HG02852 (cell line): ENCODE results near the gene TFF3.

ENCODE experiments used
- ATAC-seq: cut with Tn5 transposase; IDR thresholded peaks from one replicate; pipeline ENCODE4 v1.9.1; 2021; ENCODE audit warnings: mild to moderate bottlenecking, moderate library complexity; ENCODE audit not compliant: unreplicated experiment

TFF3 gene

DNA sequence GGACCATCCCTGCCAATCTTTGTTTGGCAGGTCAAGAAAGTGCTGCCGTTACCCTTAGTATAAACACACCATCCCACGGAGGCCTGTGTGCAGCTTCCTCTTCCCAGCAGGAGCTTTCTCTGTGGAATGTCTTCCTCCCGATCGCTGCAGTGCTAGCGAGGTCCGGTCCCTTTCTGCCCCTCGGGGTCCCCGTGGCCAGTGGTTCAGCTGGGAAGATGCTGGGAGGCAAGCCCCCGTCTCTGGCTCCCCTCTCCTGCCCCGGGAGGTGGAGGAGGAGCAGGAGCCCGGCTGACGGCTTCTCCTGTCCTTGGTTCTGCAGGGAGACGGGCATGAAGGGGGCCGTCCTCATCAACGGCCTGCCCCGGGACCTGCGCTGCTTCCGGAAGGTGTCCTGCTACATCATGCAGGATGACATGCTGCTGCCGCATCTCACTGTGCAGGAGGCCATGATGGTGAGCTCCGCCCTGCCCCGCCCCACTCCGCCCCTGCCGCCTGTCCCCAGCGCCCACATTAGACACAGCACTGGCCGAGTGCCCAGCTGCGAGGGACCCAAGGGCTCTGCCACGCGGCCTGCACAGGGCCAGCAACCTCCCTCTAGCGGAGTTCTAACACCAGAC, 42.1 kb downstream of the TFF3 start:
- ATAC-seq = no peak

DNA sequence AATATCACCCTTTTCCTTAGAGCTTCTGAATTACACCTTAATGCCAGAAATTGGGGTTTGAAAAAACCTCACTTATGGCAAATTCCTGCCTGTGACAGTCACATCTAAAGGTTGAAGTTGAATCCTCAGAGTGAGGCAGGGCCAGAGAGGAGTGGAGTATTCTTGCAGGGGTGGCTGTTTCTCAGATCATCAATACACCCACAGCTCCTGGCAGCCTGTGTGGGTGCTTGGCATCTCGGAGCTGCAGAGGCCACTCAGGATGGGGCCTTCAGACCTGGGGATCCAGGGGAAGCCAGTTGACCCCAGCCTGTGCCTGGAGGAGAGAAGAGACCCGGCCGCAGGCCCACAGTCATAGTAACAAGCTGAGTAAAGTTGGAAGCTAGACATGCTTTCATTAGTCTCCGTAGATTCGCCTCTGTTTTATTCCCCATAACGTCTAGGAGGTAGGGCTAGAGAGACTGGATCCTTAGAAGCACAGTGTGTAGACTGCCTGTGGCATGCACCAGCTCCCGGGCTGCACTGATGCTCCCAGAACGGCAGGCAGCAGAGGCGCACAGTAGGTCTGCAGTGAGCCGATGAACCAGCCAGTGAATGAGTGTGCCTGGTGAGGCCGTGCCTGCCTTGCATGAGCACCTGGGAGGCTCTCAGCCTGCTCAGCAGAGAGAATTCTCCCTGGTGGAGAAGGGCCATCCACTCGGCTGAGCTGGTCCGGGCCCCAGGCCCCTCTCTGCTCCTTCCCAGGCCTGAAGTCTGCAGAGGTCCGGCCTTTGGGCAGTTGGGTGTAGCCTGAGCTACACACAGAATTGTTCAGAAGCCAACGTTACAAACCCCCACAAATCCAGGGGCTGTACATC, 42.9 kb downstream of the TFF3 start:
- ATAC-seq = no peak

DNA sequence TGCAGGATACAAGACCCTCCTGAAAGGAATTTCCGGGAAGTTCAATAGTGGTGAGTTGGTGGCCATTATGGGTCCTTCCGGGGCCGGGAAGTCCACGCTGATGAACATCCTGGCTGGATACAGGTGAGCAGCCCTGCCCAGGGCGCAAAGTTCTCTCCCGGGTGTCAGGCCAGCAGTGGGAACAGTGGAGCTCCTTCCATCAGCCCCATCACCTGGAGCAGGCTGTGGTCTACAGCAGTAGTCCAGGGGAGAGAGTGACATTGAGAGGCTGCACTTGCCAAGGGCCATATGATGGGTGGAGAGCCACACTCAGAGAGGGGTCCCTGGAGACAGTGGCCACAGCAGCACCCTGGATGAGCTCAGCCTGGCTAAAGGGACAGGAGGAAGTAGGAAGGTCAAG, 44.1 kb downstream of the TFF3 start:
- ATAC-seq = no peak

DNA sequence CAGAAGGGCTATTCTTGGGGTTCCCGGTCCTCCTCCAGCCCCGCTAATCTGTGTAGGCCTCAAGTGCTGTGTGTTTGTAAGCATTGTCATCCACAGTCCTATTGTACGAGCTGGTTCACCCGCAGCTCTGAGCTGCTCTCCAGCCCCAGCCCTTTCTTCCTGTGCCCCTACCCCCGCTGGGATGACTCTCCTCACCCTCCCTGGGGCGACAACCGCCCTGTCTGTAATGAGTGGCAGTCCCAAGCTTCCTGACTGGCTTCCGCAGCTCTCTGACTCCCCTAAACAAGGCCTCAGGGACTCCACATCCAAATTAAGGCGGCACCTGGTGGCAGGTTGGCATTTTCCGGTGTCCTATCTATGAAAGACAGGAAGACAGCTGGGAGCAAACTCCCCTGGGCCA, 45.8 kb downstream of the TFF3 start:
- ATAC-seq = no peak

DNA sequence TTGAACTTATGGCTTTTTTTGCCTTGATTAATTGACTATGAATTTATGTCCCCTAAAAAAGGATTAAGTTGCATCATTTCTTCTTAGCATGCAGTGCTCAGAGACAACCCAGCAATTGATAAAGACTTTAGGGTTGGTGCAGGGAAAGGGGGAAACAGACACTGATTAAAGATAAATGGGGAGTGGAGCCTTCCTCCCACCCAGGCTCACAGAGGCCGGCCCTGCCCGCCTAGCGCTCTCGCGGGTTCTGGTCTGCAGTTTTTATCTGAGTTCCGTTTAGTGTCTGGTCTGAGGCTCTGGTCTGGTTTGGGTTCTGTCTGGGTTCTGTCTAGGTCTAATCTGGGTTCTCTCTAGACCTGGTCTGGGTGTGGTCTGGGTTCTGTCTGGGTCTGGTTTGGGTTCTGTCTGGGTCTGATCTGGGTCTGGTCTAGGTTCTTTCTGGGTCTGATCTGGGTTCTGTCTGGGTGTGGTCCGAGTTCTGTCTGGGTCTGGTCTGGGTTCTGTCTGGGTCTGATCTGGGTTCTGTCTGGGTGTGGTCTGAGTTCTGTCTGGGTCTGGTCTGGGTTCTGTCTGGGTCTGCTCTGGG, 48.1 kb downstream of the TFF3 start:
- ATAC-seq = no peak

DNA sequence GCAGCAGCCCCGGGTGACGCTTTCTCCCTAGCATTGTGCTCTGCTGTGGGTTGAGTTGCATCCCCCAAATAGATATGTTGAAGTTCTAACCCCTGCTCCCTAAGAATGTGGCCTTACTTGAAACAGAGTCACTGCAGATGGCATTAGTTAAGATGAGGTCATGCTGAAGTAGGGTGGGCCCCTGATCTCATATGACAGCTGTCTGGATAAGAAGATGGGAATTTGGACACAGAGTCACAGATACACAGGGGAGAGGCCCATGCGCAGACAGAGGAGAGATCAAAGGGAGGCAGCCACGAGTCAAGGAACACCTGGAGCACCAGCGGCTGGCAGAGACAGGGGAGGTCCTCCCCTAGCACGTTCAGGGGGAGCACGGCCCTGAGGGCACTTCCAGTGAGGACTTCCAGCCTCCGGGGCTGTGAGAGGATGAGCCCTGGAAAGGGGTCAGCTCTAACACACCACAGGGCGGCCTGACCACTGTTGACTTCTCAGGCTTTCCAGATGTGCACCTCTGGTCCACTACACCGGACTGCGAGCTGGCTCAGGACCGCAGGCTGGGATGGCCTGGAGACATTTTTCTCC, 49.9 kb downstream of the TFF3 start:
- ATAC-seq = no peak

DNA sequence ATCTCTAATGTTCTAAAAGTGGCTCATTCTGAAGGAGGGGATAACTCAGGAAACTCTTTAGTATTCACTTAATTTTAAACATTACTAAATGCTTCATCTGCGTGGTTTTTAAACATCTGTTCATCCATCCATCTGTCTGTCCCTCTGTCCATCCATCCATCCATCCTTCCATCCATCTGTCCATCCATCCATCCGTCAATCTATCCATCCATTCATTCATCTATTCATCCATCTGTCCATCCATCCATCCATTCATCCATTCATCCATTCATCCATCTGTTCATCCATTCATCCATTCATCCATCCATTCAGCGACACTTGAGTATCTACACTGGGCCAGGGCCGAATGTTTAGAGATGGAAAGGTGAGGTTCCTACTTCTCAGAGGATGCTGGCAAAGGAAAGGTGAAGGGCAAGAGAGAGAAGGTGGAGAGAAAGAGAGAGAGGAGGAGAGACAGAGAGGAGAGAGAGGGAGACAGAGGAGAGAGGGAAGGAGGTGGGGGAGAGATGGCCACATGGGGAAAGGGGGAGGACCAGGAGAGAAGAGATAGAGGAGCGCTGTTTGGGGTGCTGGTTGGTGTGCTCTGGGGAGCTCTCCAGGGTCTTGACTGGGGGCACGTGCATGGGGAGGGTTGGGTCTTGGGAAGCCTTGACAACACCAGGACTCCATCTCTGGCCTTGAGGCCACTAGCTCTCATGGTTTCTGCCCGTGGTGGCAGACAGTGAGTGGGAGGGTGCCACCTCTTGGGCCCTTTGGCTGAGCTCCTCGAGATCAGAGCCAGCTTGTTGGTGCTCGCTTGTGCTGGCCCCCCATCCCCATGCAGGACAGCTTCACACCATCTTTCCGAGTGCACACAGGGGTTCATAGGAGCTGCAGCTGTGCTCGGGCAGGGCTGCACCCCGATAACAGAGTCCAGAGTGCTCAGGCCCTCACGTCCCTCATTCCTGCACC, 50.7 kb downstream of the TFF3 start:
- ATAC-seq = no peak

DNA sequence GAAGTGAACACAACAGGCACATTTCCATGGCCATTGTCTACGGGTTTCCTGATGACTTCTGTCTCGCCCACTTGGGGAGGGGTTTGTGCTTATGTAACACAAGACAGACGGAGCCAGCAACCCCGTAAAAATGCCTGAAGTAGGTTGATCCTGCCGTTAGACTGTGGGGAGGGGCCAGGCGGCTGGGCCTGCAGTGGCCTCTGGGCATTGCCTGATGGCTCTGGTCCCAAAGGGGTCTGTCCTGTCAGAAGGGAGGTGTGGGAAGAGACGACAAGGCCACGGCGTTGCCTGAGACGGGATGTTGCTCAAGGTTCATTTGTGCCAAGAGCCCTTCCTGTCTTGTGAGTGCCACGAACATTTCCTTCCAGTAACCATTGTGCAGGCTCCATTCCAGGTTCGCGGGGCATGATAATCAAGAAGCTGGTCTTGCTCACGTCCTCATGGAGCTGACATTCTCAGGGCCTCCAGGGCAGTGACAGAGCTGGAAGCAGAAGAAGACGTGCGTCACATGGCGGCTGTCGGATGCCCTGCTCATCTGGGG, 51.5 kb downstream of the TFF3 start:
- no peak for ATAC-seq

DNA sequence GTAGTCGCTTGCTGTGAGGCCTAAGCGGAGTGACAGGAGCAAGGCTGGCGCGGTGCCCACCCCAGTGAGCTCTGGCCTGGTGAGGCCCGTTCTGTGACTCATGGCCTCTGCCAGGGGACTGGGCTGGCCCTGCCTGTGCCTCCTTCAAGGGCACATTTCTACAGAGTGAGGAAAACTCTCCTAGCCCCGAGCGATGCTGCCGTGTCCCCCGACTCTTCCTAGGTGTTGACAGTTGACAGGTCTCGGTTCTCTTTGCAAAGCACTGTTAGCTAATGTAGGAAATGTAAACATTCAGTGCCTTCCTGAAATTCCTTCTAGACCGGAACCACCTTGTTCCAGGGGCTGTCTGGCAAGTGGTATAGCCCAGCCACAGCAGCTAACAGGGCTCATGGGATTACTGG, 52.4 kb downstream of the TFF3 start:
- ATAC-seq = no peak

DNA sequence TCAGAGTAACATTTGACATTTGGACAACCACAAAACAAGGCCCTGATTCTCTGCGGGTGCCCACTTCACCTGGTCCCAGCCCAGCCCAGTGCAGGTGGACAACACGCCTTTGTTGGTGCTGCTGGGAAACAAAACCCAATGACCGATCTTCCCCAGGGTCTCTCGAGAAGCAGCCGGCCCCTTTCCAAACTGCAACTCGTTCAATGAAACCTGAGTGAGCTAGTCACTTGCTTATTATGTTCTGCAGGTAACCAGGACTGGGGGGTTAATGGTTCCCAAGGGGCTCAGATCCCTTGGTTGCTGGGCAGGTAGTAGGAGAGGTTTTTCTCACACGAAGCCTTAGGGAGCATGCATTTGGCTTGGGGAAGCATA, 53.4 kb downstream of the TFF3 start:
- ATAC-seq = no peak
